ENCODE measurements around the gene PDE6H.

Gene PDE6H

GRCh38 chr12:15001733-15002382 lies 29.0 kb downstream of the PDE6H start:
- DNase-seq (ENCODE audit: low spot score): no peak

GRCh38 chr12:15004421-15004820 lies 31.6 kb downstream of the PDE6H start:
- no peak for DNase-seq (ENCODE audit: low spot score)

- DNase-seq (ENCODE audit: low spot score): no peak
Observed at GRCh38 chr12:15005064-15005463, 32.2 kb downstream of the PDE6H start.

GRCh38 chr12:15007551-15007950 lies 34.7 kb downstream of the PDE6H start:
- DNase-seq (ENCODE audit: low spot score): no peak

- no peak for DNase-seq (ENCODE audit: low spot score)
Observed at GRCh38 chr12:15011162-15011561, 38.3 kb downstream of the PDE6H start.

- no peak for DNase-seq (ENCODE audit: low spot score)
Observed at GRCh38 chr12:15013634-15014179, 40.9 kb downstream of the PDE6H start.

- no peak for DNase-seq (ENCODE audit: low spot score)
Observed at GRCh38 chr12:15014708-15015107, 41.9 kb downstream of the PDE6H start.

GRCh38 chr12:15015121-15015520 lies 42.3 kb downstream of the PDE6H start:
- no peak for DNase-seq (ENCODE audit: low spot score)

GRCh38 chr12:15020156-15020555 lies 47.3 kb downstream of the PDE6H start:
- no peak for DNase-seq (ENCODE audit: low spot score)
